GM19238 (cell line): ENCODE results near the gene SRM.
"Not testable (repeated sequence)": the region's sequence is repeated elsewhere in the genome, so short reads cannot be mapped to it uniquely, and the experiment has no call there.

Source experiments
- DNase-seq: peaks from one replicate; pipeline ENCODE4 v3.0.0; 2011; ENCODE audit warnings: low spot score; ENCODE audit not compliant: insufficient read length

Gene SRM

DNA sequence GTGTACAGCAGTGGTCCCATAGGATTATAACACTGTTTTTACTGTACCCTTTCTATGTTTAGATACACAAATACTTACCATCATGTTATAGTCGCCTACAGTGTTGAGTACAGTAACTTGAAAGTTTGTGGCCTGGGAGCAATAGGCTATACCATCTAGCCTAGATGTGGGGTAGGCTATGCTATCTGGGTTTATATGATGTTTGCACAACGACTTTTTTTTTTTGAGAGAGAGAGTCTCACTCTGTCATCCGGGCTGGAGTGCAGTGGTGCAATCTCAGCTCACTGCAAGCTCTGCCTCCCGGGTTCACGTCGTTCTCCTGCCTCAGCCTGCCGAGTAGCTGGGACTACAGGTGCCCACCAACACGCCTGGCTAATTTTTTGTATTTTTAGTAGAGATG lies 40.5 kb downstream of the SRM start:
- DNase-seq = not testable (repeated sequence)

- no peak for DNase-seq
Measured at GRCh38 chr1:11013160-11013531, 46.7 kb downstream of the SRM start.

GRCh38 chr1:11012260-11013159 lies 47.3 kb downstream of the SRM start, which contains the start of gene TARDBP:
Gene TARDBP (plus strand): TSS chr1:11012654. CDS start chr1:11013728, 1,074 bp downstream.
- DNase-seq = peak; percentile 90
